Measurements from ENCODE around the gene SLC24A3.

SLC24A3 gene

GRCh38 chr20:19659448-19659847 lies 447.0 kb downstream of the SLC24A3 start:
- no peak overlapping the region for H3K4ac ChIP-seq (ENCODE audit: low read depth, low read length)
- H2BK120ac ChIP-seq (ENCODE audit: low read depth, low read length), result no peak overlapping the region
- H4K8ac ChIP-seq (ENCODE audit: low read depth, low read length), result no peak overlapping the region
- no peaks in the 10 kb centered on the region for H3K27me3 ChIP-seq (ENCODE audit: insufficient read depth, low read length, poor library complexity)
- H3K4me3 ChIP-seq (ENCODE audit: low read length), result no peak overlapping the region
- no peak for DNase-seq
- no peaks in the 10 kb centered on the region for H3K4me1 ChIP-seq (ENCODE audit: control insufficient read depth, low read depth, low read length)
- H2BK15ac ChIP-seq (replicated peaks; ENCODE audit: low read depth), result no peak overlapping the region
- WGBS (ENCODE audit: extremely low coverage, insufficient coverage, low lambda C conversion rate), result no CpG with 5 or more reads among the region's 7 CpGs
- no peak overlapping the region for H2AK5ac ChIP-seq (ENCODE audit: low read length)
- H3K27ac ChIP-seq (ENCODE audit: low read depth, low read length), result no peak overlapping the region
- H3K9ac ChIP-seq (ENCODE audit: low read length), result no peak overlapping the region
- H2BK5ac ChIP-seq (ENCODE audit: low read length), result no peak overlapping the region
- no peak overlapping the region for H3K23ac ChIP-seq (ENCODE audit: low read length)
- no peaks in the 10 kb centered on the region for H3K36me3 ChIP-seq (ENCODE audit: control insufficient read depth, insufficient read depth, low read length)
- H4K5ac ChIP-seq (ENCODE audit: low read length), result no peak overlapping the region
- H3K79me2 ChIP-seq (ENCODE audit: control insufficient read depth, insufficient read depth, low read length), result no peaks in the 10 kb centered on the region
- H3K56ac ChIP-seq (ENCODE audit: low read length), result no peak overlapping the region
- no peak overlapping the region for H3K4me2 ChIP-seq (ENCODE audit: low read length)
- H3K79me1 ChIP-seq (ENCODE audit: low read length), result no peaks in the 10 kb centered on the region
- H3K18ac ChIP-seq (ENCODE audit: low read length), result no peak overlapping the region

- no peak overlapping the region for H3K4ac ChIP-seq (ENCODE audit: low read depth, low read length)
- no peak overlapping the region for H2BK15ac ChIP-seq (replicated peaks; ENCODE audit: low read depth)
- no peak overlapping the region for H4K8ac ChIP-seq (ENCODE audit: low read depth, low read length)
- no peak overlapping the region for H3K18ac ChIP-seq (ENCODE audit: low read length)
- no peak overlapping the region for H2BK5ac ChIP-seq (ENCODE audit: low read length)
- H3K79me2 ChIP-seq (ENCODE audit: control insufficient read depth, insufficient read depth, low read length), result no peaks in the 10 kb centered on the region
- no peaks in the 10 kb centered on the region for H3K4me1 ChIP-seq (ENCODE audit: control insufficient read depth, low read depth, low read length)
- no peak overlapping the region for H3K9ac ChIP-seq (ENCODE audit: low read length)
- no peak overlapping the region for H3K23ac ChIP-seq (ENCODE audit: low read length)
- no CpG with 5 or more reads among the region's 9 CpGs for WGBS (ENCODE audit: extremely low coverage, insufficient coverage, low lambda C conversion rate)
- no peak overlapping the region for H3K56ac ChIP-seq (ENCODE audit: low read length)
- H3K27ac ChIP-seq (ENCODE audit: low read depth, low read length), result no peak overlapping the region
- no peak overlapping the region for H3K4me2 ChIP-seq (ENCODE audit: low read length)
- no peaks in the 10 kb centered on the region for H3K36me3 ChIP-seq (ENCODE audit: control insufficient read depth, insufficient read depth, low read length)
- H3K4me3 ChIP-seq (ENCODE audit: low read length), result no peak overlapping the region
- H3K79me1 ChIP-seq (ENCODE audit: low read length), result no peaks in the 10 kb centered on the region
- H2BK120ac ChIP-seq (ENCODE audit: low read depth, low read length), result no peak overlapping the region
- H2AK5ac ChIP-seq (ENCODE audit: low read length), result no peak overlapping the region
- no peak overlapping the region for H4K5ac ChIP-seq (ENCODE audit: low read length)
- no peaks in the 10 kb centered on the region for H3K27me3 ChIP-seq (ENCODE audit: insufficient read depth, low read length, poor library complexity)
- DNase-seq, result no peak
These were observed 448.5 kb downstream of the SLC24A3 start for GRCh38 chr20:19660808-19661378.

- DNase-seq, result peak; percentile 74
- Histone ChIP-seq H3K4ac (ENCODE audit: low read depth, low read length) (no peak overlapping the region), H3K79me2 (ENCODE audit: control insufficient read depth, insufficient read depth, low read length) (no peaks in the 10 kb centered on the region), H2BK15ac (replicated peaks; ENCODE audit: low read depth) (no peak overlapping the region), H3K18ac (ENCODE audit: low read length) (no peak overlapping the region), H3K27ac (ENCODE audit: low read depth, low read length) (no peak overlapping the region), H3K79me1 (ENCODE audit: low read length) (no peaks in the 10 kb centered on the region), H4K5ac (ENCODE audit: low read length) (no peak overlapping the region), H3K27me3 (ENCODE audit: insufficient read depth, low read length, poor library complexity) (no peaks in the 10 kb centered on the region), H2BK5ac (ENCODE audit: low read length) (no peak overlapping the region), H3K23ac (ENCODE audit: low read length) (no peak overlapping the region), H2AK5ac (ENCODE audit: low read length) (no peak overlapping the region), H3K4me1 (ENCODE audit: control insufficient read depth, low read depth, low read length) (no peaks in the 10 kb centered on the region), H2BK120ac (ENCODE audit: low read depth, low read length) (no peak overlapping the region), H3K4me2 (ENCODE audit: low read length) (no peak overlapping the region), H3K9ac (ENCODE audit: low read length) (no peak overlapping the region), H4K8ac (ENCODE audit: low read depth, low read length) (no peak overlapping the region), H3K36me3 (ENCODE audit: control insufficient read depth, insufficient read depth, low read length) (no peaks in the 10 kb centered on the region), H3K56ac (ENCODE audit: low read length) (no peak overlapping the region), H3K4me3 (ENCODE audit: low read length) (no peak overlapping the region)
- no CpG with 5 or more reads among the region's 19 CpGs for WGBS (ENCODE audit: extremely low coverage, insufficient coverage, low lambda C conversion rate)
These were observed 449.5 kb downstream of the SLC24A3 start for GRCh38 chr20:19661717-19662636.

- H3K27ac ChIP-seq (ENCODE audit: low read depth, low read length), result no peak overlapping the region
- no peak overlapping the region for H3K18ac ChIP-seq (ENCODE audit: low read length)
- H2AK5ac ChIP-seq (ENCODE audit: low read length), result no peak overlapping the region
- H3K9ac ChIP-seq (ENCODE audit: low read length), result no peak overlapping the region
- no peaks in the 10 kb centered on the region for H3K36me3 ChIP-seq (ENCODE audit: control insufficient read depth, insufficient read depth, low read length)
- no peak overlapping the region for H3K4me2 ChIP-seq (ENCODE audit: low read length)
- H3K4ac ChIP-seq (ENCODE audit: low read depth, low read length), result no peak overlapping the region
- no peak overlapping the region for H2BK5ac ChIP-seq (ENCODE audit: low read length)
- H3K79me1 ChIP-seq (ENCODE audit: low read length), result no peaks in the 10 kb centered on the region
- no peak overlapping the region for H4K5ac ChIP-seq (ENCODE audit: low read length)
- H3K27me3 ChIP-seq (ENCODE audit: insufficient read depth, low read length, poor library complexity), result no peaks in the 10 kb centered on the region
- no peaks in the 10 kb centered on the region for H3K4me1 ChIP-seq (ENCODE audit: control insufficient read depth, low read depth, low read length)
- no CpG with 5 or more reads among the region's 9 CpGs for WGBS (ENCODE audit: extremely low coverage, insufficient coverage, low lambda C conversion rate)
- H3K4me3 ChIP-seq (ENCODE audit: low read length), result no peak overlapping the region
- no peak overlapping the region for H3K56ac ChIP-seq (ENCODE audit: low read length)
- H3K79me2 ChIP-seq (ENCODE audit: control insufficient read depth, insufficient read depth, low read length), result no peaks in the 10 kb centered on the region
- H3K23ac ChIP-seq (ENCODE audit: low read length), result no peak overlapping the region
- H2BK15ac ChIP-seq (replicated peaks; ENCODE audit: low read depth), result no peak overlapping the region
- no peak overlapping the region for H4K8ac ChIP-seq (ENCODE audit: low read depth, low read length)
- DNase-seq, result no peak
- no peak overlapping the region for H2BK120ac ChIP-seq (ENCODE audit: low read depth, low read length)
These were observed 450.2 kb downstream of the SLC24A3 start for GRCh38 chr20:19662637-19662995.

GRCh38 chr20:19668418-19668817 lies 456.0 kb downstream of the SLC24A3 start:
- H4K8ac ChIP-seq (ENCODE audit: low read depth, low read length), result no peak overlapping the region
- H3K4me1 ChIP-seq (ENCODE audit: control insufficient read depth, low read depth, low read length), result no peaks in the 10 kb centered on the region
- no peak overlapping the region for H3K18ac ChIP-seq (ENCODE audit: low read length)
- H3K36me3 ChIP-seq (ENCODE audit: control insufficient read depth, insufficient read depth, low read length), result no peaks in the 10 kb centered on the region
- no peak overlapping the region for H2AK5ac ChIP-seq (ENCODE audit: low read length)
- H3K27me3 ChIP-seq (ENCODE audit: insufficient read depth, low read length, poor library complexity), result no peaks in the 10 kb centered on the region
- H3K79me2 ChIP-seq (ENCODE audit: control insufficient read depth, insufficient read depth, low read length), result no peaks in the 10 kb centered on the region
- H3K4me3 ChIP-seq (ENCODE audit: low read length), result no peak overlapping the region
- no peak overlapping the region for H2BK5ac ChIP-seq (ENCODE audit: low read length)
- H3K9ac ChIP-seq (ENCODE audit: low read length), result no peak overlapping the region
- no peak overlapping the region for H4K5ac ChIP-seq (ENCODE audit: low read length)
- H3K23ac ChIP-seq (ENCODE audit: low read length), result no peak overlapping the region
- no peak overlapping the region for H3K27ac ChIP-seq (ENCODE audit: low read depth, low read length)
- WGBS (ENCODE audit: extremely low coverage, insufficient coverage, low lambda C conversion rate), result no CpG with 5 or more reads among the region's 3 CpGs
- no peaks in the 10 kb centered on the region for H3K79me1 ChIP-seq (ENCODE audit: low read length)
- no peak for DNase-seq
- H3K4ac ChIP-seq (ENCODE audit: low read depth, low read length), result no peak overlapping the region
- no peak overlapping the region for H3K56ac ChIP-seq (ENCODE audit: low read length)
- H2BK120ac ChIP-seq (ENCODE audit: low read depth, low read length), result no peak overlapping the region
- H2BK15ac ChIP-seq (replicated peaks; ENCODE audit: low read depth), result no peak overlapping the region
- H3K4me2 ChIP-seq (ENCODE audit: low read length), result no peak overlapping the region

Data from mesendoderm (in vitro differentiated cells).